ENCODE results near the gene APEH. TPM values are rescaled to one million over a fixed set of nuclear protein-coding genes. Genes with fewer than 3 reads are reported as not detected.

The APEH gene
- total and polyA plus RNA-seq, 10 of the 15 experiments (the other 5 are each of a cell fraction or from before 2014, with no cell fraction given), result 74.4 to 214 (median 131) TPM

DNA sequence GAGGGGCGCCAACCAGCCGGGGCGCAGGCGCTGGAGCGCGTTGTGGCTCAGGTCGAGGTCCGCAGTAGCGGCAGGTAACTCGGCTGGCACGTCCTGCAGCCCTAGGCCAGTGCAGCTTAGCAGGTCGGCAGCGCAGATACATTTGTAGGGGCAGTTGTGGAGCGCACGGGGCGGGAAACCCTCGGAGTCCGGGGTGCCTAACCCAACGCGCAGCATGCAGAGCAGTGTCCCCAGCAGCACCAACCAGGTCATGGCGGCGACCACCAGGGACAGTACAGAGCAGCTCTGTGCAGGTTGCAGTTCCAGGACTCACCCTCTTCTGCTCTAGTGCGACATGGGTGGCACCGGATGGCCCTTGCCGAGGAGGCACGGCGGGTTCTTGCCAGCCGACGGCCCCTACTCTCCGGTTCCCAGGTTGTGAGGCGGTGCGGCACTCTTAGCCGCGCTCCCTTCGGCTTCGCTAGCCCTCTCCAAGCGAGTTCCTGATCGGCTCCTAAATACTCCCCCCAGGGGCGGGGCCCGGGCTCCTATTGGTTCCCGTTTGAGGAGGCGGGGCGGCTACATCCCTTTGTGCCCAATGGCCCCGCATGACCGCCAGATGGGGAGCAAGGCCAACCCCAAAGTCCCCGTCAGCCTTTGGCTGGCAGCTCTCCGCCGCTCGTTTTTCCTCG, 45.2 kb downstream of the APEH start, which contains the start of gene AMIGO3 (continued):
- TF ChIP-seq KLF5 (IDR thresholded peaks at IDR 0.05; ENCODE audit: partially characterized antibody), result no peak
- TF ChIP-seq NR2C1 (IDR thresholded peaks at IDR 0.05), result no peak
- TF ChIP-seq CREB1 (IDR thresholded peaks at IDR 0.05; ENCODE audit: low read depth), result peak; percentile 38; the same call in 1 of the 2 replicates
- peak; percentile 84 for TF ChIP-seq NFYB (IDR thresholded peaks at IDR 0.05; ENCODE audit: insufficient read depth, low read depth, low read length)
- no peak; the same call in 1 of the 2 replicates for TF ChIP-seq GATAD2B (conservative IDR thresholded peaks at IDR 0.05; ENCODE audit: low read depth)
- no peak for TF ChIP-seq PAX5 (IDR thresholded peaks at IDR 0.05; ENCODE audit: borderline replicate concordance, low read depth, low read length)
- TF ChIP-seq SIX5 (IDR thresholded peaks at IDR 0.05; ENCODE audit: low read depth, low read length, severe bottlenecking), result no peak
- no peak for TF ChIP-seq KAT2A (conservative IDR thresholded peaks at IDR 0.05; ENCODE audit: control insufficient read depth, low read depth, low read length)
- TF ChIP-seq HSF1 (IDR thresholded peaks at IDR 0.05; ENCODE audit: low read depth, low read length), result no peak
- no peak for TF ChIP-seq CBX3 (IDR thresholded peaks at IDR 0.05; ENCODE audit: borderline replicate concordance, low read depth)
- TF ChIP-seq RFX5 (IDR thresholded peaks at IDR 0.05; ENCODE audit: low read depth, low read length), result no peak
- TF ChIP-seq ZNF207 (IDR thresholded peaks at IDR 0.05; ENCODE audit: borderline replicate concordance), result peak; percentile 83; the same call in 1 of the 2 replicates
- TF ChIP-seq, protein P1, sequence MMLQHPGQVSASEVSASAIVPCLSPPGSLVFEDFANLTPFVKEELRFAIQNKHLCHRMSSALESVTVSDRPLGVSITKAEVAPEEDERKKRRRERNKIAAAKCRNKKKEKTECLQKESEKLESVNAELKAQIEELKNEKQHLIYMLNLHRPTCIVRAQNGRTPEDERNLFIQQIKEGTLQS (IDR thresholded peaks at IDR 0.05; ENCODE audit: borderline replicate concordance, extremely low read depth, low read depth, low read length), result no peak
- no peak for TF ChIP-seq ZBTB4 (CRISPR knock-in tag; IDR thresholded peaks at IDR 0.05)
- TF ChIP-seq SKIL (IDR thresholded peaks at IDR 0.05; ENCODE audit: low read depth, poor library complexity, severe bottlenecking), result no peak
- no peak for TF ChIP-seq CHD1 (IDR thresholded peaks at IDR 0.05; ENCODE audit: low read depth, low read length)
- TF ChIP-seq, protein P2, sequence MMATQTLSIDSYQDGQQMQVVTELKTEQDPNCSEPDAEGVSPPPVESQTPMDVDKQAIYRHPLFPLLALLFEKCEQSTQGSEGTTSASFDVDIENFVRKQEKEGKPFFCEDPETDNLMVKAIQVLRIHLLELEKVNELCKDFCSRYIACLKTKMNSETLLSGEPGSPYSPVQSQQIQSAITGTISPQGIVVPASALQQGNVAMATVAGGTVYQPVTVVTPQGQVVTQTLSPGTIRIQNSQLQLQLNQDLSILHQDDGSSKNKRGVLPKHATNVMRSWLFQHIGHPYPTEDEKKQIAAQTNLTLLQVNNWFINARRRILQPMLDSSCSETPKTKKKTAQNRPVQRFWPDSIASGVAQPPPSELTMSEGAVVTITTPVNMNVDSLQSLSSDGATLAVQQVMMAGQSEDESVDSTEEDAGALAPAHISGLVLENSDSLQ (IDR thresholded peaks at IDR 0.05), result no peak
- TF ChIP-seq IRF4 (IDR thresholded peaks at IDR 0.05; ENCODE audit: low read depth, low read length), result no peak
- TF ChIP-seq FOS (IDR thresholded peaks at IDR 0.05; ENCODE audit: borderline replicate concordance, extremely low read depth, insufficient read length), result no peak
- TF ChIP-seq KDM1A (IDR thresholded peaks at IDR 0.05; ENCODE audit: borderline replicate concordance), result no peak
- TF ChIP-seq TCF12 (IDR thresholded peaks at IDR 0.05; ENCODE audit: low read depth, low read length), result no peak
- peak; percentile 67; the same call in 1 of the 2 replicates for TF ChIP-seq HDGF (IDR thresholded peaks at IDR 0.05)
- TF ChIP-seq MTA2 (IDR thresholded peaks at IDR 0.05; ENCODE audit: low read depth), result no peak

All from GM12878 (cell line).